NK-92 (cell line): ENCODE data around the gene CD274.
"Not testable (repeated sequence)": the region's sequence is repeated elsewhere in the genome, so short reads cannot be mapped to it uniquely, and the experiment has no call there.

ENCODE experiments used
- DNase-seq: peaks from one replicate; lab custom pipeline; 2025; ENCODE audit not compliant: unreplicated experiment; lab: John Stamatoyannopoulos, UW

CD274 gene

DNA sequence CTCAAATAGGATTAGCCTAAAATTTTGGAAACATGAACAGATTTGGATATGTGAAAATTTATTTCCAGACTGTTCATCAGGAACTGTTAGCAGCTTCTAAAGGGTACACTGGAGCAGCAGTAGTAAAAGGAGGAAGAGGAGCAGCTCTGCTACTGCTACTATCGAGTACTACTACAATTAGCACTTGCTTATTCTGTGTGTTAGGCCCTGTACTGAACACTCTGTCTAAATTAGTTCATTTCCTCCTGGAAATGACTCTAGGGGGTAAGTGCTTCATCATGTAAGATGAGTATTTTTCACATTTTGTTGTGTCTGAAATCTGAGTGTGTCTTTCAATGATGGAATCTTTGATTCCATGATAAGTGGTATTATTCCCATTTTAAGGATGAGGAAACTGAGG lies 9.8 kb downstream of the CD274 start:
- DNase-seq = no peak

DNA sequence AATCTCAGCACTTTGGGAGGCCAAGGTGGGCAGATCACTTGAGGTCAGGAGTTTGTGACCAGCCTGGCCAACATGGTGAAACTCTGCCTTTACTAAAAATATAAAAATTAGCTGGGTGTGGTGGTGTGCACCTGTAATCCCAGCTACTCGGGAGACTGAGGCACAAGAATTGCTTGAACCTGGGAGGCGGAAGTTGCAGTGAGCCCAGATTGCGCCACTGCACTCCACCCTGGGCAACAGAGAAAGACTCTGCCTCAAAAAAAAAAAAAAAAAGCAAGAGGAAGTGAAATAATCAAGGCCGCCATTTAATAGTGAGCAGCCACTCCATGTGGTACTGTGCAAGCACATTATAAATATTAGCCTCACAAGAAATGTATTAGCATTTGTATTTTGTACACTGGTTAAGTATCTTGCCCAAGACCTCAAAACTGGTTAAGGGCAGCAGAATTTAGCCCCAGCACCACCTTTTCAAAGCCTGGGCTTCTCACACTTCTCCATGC lies 14.5 kb downstream of the CD274 start:
- DNase-seq = not testable (repeated sequence)

DNA sequence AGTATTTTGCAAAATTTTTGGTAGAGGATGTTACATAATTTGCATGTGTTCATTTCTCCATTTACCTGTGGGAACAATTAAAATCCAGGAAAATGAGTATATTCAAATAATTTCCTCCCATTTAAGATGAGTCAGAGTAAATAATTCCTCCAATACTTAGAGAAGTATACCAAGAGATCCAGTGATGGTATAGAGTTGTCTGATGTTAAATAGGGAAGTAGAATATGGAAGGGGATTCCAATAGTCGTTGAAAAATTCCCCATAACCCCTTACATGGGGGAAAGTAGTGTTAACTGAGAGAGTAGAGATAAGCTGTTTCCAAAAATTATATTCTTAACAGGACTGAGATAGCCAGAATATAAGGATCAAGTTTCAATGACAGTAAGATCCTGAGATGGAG lies 15.7 kb downstream of the CD274 start:
- no peak for DNase-seq

DNA sequence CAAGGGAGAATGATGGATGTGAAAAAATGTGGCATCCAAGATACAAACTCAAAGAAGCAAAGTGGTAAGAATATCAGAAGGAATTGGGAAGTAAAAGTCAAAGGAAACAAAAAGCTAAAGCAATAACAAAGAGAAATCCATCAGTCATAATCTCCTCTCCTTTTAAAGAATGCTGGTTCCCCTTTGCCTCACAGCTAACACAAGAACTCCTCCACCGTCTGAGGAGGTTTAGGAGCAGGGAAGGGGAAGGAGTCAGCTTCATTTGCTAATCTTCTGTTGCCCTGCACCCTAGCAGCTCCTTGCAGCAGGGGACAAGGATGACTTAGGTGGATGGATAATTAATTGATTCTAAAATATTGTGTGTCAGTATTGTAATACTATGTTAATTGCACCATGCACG lies 16.4 kb downstream of the CD274 start:
- DNase-seq = no peak

DNA sequence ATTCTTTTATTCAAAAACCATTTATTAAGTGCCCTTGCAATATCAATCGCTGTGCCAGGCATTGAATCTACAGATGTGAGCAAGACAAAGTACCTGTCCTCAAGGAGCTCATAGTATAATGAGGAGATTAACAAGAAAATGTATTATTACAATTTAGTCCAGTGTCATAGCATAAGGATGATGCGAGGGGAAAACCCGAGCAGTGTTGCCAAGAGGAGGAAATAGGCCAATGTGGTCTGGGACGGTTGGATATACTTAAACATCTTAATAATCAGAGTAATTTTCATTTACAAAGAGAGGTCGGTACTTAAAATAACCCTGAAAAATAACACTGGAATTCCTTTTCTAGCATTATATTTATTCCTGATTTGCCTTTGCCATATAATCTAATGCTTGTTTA lies 18.5 kb downstream of the CD274 start:
- no peak for DNase-seq

DNA sequence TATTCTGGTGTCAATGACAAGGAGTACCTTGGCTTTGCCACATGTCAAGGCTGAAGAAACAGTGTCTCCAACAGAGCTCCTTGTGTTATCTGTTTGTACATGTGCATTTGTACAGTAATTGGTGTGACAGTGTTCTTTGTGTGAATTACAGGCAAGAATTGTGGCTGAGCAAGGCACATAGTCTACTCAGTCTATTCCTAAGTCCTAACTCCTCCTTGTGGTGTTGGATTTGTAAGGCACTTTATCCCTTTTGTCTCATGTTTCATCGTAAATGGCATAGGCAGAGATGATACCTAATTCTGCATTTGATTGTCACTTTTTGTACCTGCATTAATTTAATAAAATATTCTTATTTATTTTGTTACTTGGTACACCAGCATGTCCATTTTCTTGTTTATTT lies 19.8 kb downstream of the CD274 start:
- no peak for DNase-seq

DNA sequence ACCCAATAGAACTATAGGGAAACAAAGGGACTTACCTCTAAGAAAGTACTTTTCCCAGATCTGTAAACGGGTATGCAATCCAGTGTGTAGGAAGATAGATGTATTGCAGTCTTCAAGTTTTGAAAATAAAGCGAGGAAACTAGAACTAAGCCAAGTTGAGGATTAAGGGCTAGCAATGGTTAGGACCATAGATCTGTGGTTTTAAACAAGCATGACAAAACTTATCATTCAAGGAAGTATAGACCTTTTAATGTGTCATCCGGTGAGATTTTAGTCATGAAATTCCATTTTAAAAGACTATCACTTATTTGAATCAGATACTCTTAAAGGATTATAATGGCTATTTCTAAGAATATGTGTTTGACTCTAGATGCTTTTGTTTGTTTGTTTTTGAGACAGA lies 20.5 kb downstream of the CD274 start:
- DNase-seq = no peak

DNA sequence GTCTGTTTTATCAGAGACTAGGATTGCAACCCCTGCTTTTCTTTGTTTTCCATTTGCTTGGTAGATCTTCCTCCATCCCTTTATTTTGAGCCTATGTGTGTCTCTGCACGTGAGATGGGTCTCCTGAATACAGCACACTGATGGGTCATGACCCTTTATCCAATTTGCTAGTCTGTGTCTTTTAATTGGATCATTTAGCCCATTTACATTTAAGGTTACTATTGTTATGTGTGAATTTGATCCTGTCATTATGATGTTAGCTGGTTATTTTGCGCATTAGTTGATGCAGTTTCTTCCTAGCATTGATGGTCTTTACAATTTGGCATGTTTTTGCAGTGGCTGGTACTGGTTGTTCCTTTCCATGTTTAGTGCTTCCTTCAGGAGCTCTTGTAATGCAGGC lies 25.3 kb downstream of the CD274 start:
- DNase-seq = not testable (repeated sequence)

DNA sequence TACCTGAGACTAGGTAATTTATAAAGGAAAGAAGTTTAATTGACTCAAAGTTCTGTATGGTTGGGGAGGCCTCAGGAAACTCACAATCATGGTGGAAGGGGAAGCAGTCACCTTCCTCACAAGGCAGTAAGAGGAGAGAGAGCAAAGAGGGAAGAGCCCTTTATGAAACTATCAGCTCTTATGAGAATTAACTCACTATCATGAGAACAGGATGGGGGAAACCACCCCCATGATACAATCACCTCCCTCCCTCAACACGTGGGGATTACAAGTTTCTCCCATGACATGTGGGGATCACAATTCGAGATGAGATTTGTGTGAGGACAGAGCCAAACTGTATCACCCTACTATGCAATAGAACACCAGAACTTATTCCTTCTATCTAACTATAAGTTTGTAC lies 27.9 kb downstream of the CD274 start:
- DNase-seq = no peak

DNA sequence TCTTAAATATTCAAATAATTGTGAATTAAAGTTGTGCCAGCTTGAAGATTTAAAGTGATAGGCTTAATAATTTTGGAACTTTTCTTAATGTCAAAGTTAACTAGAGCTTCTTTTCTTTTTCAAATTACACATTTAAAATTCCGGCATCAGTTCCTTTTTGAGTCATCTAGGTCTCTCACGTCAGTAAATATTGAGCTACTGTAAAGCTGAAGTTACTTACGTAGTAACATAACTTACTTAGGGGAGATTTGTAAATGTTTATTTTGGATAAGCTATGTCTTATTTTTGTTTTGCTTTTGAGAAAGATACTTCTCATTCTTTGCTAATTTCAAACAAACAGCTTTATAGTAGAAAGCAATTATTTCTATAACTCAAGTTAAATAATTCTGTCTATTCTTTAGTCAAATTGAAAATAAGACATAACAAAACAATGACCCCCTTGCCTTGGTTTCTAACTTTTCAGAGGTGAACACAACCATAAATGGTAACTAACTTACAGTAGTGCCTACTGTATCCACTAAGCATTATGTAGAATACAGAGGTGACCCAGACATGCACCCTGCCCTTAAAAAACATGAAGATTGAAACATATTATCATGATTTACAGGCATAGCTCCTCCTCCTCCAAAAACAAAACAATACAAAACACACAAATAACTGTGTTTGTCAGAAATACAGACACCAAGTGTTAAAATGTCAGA lies 29.8 kb downstream of the CD274 start:
- DNase-seq = no peak

DNA sequence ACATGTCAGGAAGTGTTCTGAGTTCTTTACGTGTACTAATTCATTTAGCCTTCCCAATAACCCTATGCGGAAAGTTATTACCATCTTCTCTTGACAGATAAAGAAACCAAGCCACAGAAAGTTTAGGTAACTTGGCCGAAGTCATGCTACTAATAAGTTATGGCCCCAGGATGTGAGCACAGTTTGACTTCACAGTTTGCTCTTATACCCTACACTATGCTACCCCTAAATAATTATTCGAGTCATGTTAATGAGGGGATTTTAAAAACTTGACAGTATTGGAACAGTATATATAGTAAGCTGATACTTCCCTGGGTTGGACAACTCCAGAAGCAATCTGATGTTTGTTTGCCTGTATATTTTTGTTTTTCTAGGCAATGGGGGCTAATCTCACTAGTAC lies 30.6 kb downstream of the CD274 start:
- no peak for DNase-seq

DNA sequence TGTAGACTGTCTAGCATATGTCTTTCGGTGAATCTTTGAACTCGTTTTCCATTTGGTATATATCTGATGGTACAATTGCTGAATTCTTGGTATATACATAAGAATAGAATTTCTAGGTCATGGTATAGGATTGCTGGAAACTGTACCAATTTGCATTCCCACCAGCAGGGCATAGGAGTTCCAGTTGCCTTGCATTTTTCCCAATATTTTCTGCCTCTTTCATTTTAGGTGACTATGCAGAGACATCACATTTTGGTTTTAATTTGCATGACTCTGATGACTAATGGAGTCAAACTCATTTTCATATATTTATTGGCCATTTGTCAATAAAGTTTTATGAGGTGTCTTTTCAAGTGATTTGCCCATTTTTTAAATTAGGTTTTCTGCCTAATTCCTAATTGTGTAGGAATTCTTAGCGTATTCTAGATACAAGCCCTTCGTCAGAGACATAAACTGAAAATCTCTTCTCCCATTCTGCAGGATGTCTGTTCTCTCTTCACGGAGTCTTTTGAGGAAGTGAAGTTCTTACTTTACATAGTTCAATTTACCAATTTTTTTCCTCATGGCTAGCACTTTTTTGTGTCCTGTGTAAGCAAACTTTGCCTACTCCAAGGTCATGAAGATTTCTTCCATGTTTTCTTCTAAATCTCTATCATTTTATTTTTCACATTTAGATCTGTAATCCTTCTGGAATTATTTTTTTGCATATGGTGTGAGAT lies 31.1 kb downstream of the CD274 start:
- no peak for DNase-seq

DNA sequence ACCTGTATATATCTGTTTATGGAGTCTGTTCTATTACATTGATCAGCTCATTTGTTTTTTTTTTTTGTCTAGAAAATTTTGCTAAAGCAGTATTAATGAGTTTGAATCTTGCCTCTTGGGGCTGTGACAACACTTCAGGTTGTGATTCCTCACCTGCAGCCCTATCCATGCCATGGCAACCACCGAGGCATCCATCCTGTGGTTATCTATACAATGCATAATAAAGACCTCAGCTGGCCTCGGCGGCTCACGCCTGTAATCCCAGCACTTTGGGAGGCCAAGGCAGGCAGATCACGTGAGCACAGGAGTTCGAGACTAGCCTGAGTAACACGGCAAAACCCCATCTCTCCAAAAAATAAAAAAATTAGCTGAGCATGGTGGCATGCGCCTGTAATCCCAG lies 31.9 kb downstream of the CD274 start:
- no peak for DNase-seq

DNA sequence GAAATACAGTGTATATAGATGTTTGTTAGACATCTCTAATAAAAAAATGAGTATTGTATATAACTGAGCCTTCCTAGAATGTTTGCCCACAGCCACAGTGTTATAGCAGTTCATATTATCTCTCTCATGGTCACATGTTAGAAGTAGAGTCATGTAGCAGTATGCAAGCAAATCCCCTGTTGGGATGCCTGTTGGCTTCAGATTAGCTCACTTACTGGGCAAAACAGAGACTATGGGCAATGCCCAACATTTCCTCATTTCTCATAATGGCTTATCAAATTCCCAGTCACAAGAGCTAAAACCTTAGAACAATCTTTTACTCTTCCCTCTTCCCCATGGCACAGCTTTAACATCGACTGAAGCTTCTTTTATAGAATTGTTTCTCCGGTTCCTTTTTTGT lies 33.0 kb downstream of the CD274 start:
- no peak for DNase-seq

DNA sequence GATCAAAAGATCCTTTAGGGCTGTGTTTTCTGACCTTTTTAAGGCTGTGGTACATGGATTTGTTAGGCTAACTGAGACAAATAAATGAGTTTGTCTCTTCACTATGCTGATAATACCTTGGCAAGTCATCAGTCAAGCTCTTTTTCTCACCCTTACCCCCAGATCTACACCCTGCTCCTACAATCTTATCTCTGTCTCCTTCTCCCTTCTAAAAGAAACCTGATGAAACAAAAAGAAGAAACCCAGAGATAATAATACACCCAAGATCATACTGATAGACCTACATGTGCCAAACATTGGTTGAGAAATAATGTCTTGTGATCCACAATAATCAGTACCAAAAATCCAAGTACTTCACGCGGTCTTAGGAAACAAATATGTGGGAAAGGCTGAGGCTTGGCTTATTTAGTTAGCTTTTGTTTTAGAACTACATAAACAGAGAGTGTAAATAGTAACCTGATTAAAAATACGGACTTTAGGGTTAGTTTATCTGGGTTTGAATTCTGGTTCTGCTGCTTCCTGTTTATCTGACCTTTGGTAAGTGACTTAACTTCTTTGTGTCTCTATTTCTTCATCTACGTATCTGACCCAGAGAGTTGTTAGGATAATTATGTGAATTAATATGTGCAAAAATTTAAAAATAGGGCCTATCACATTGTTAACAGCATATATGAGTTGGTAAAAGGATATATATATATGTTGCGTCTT lies 35.2 kb downstream of the CD274 start:
- no peak for DNase-seq

DNA sequence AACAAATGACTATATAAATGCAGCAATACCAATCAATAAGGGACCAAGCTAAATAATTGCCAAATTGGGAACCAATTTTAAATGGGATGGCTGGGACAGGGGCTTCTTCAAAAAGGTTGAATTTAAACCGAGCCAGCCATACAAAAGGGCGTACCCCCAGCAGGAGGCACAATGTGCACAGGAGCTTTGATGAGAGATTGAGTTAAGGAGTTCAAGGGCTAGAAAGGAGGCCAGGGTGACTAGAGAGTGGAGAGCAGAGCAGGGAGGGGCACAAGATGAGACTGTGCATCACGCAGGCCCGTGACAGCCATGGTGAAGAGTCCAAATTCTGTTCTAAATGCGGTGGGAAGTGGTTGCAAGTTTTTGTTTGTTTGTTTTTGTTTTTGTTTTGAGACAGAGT lies 36.6 kb downstream of the CD274 start:
- DNase-seq = no peak

DNA sequence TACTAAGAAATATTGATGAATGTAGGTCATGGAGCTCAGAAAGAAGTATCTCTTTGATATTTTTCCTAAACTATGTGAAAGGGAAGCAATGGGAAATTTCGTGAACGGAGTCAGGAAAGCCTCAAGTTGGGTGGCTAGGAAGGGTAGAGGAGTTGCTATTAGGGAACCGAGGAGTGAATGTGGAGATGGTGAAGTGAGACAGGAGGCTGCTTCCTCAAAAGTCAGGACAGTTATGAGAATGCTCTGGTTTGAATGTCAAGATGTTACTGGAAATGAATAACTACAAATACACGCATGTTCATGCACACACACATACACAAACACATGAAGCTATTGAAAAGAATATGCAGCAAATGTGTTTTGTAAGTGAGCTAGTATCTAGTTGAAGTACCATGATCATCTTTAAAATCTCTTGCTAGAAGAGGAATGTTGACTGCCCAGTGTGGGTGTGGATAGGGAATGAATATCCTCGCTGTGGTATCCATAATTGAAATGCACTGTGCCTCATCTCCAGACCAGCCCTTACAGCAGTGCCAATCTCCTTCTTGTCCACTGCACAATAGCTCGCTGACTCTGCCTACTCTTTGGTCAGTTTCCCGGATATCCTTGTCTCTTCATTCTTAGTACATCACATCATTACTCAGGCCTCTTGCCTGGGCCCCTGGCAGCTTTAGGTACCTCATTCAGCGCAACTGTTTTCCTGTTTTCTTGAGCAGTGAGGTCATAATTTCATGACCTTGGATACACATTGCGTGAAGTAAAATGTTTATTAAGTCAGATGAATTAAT lies 38.1 kb downstream of the CD274 start:
- DNase-seq = no peak

DNA sequence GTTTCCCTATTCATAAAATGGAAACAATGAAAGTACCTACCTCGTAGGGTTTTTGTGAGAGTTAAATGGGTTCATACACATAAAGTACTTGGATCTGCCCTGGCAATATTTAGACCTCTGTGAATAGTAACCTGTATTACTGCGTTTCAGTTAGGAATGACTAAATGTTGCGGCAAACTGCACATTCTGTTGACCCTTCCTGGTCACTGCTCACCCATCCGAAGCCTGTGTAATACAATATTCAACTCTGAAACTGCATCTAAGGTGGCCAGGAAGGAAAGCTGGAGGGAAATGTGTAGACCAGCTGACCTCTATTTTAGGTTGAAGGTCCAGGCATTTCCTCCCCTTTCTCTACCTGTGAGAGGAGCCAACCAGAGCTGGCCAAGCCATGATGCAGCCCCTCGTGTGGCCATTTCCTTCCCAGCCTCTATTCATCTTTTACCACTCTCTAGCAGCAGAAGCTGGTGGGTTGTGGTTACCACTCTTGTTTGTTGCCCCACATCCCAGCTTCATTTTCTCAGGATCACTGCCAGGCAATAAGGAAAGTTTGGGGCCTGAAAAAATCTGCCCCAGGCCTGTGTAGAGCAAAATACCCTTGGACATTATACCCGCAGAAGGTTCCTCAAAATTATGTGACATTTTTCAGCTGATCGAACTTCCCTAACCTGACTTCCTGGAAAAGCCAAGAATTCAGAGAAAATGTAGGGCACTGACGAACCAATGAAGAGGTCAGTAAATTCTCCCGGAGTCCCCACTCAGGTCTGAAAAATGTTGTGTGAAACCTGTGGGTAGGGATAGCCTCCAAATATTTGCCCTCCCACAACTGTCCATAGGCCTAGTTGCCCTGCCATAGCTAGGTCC lies 39.5 kb downstream of the CD274 start:
- DNase-seq = no peak

DNA sequence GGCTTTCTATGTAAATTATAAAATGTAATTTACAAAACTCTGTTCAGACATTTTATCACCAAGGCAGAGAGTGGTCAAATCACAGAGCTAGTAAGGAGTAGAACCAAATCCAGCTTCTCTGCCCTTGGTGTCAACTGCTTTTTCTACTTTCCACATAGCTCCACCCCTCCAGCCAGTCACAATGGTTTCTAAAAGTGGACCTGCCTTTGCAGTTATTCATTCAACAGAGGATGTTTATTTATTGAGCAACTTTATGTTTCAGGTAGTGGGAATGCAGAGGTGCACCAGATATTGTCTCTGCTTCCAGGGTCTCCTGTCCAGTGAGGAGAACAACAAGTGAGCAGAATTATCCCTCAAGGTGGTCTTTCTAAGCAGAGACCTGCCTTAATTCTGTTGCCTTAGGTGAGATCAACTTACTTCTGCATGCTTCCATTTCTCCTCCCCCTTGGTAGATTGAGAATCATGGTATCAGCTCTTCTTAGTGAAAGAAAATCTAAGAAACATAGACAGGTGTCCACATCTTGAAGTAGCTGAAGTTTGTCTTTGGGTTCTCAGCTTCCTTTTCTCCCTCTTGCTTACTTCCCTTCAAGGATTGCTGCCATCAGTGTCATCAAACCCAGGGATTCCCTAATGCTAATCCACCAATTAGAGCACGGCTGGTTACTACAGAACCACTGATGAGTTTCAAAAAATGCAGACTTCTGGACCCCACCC lies 42.8 kb downstream of the CD274 start:
- DNase-seq = no peak
